DOHH2 (cell line): ENCODE measurements around the gene IWS1.

Experiments used
- EZH2phosphoT487 ChIP-seq: fragments of 200-600 bp; sonication (generic); IDR thresholded peaks from 2 replicates; pipeline ENCODE4 v1.6.1; 2017; ENCODE audit warnings: borderline replicate concordance, mild to moderate bottlenecking, antibody characterized with exemption, low read length, moderate library complexity, mixed read lengths
- TF ChIP-seq, protein P1 (sequence below): fragments of 200-600 bp; sonication (generic); IDR thresholded peaks from one replicate; pipeline ENCODE4 v1.5.1; 2014; ENCODE audit warnings: antibody characterized with exemption, mild to moderate bottlenecking, low read depth, low read length; ENCODE audit not compliant: poor library complexity, severe bottlenecking

DNA sequence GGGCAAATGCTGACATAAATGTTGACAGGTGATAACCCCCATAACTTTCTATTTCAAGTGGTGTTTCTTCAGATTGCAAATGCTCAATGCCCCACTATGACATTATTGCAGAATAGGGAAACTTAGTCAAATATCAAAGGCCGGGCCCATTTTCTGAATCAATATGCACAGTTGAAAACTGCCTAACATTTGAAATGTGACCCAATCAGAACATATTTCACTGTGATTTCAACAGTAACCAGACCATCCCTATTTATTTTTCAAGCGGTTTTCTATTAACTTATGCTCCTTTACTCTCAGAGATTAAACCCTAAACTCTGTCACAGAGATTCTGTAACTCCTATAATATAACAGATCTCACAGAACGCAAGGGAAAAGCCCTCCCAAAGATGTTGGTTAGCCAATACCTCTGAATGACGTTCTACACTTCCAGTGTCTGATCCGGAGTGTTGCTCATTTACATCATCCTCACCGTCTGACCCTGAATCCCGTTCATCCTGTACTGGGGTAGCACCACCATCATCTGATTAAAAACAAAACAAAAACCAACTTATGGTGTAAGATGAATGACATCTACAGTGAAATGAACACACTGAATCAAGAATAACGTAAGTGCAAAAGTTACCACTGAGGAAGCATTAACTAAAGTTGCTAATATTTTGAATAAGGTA lies 2.9 kb downstream of the IWS1 start:
- TF ChIP-seq, protein P1, sequence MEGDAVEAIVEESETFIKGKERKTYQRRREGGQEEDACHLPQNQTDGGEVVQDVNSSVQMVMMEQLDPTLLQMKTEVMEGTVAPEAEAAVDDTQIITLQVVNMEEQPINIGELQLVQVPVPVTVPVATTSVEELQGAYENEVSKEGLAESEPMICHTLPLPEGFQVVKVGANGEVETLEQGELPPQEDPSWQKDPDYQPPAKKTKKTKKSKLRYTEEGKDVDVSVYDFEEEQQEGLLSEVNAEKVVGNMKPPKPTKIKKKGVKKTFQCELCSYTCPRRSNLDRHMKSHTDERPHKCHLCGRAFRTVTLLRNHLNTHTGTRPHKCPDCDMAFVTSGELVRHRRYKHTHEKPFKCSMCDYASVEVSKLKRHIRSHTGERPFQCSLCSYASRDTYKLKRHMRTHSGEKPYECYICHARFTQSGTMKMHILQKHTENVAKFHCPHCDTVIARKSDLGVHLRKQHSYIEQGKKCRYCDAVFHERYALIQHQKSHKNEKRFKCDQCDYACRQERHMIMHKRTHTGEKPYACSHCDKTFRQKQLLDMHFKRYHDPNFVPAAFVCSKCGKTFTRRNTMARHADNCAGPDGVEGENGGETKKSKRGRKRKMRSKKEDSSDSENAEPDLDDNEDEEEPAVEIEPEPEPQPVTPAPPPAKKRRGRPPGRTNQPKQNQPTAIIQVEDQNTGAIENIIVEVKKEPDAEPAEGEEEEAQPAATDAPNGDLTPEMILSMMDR: no peak
- no peak for TF ChIP-seq EZH2phosphoT487
